ENCODE measurements around the gene FAM171A1.

- no peak for TF ChIP-seq CTCF (IDR thresholded peaks at IDR 0.05)
- TF ChIP-seq POLR2A (IDR thresholded peaks at IDR 0.05), result no peak
Measured at GRCh38 chr10:15369256-15370211, 1.6 kb downstream of the FAM171A1 start.
